GM12891 (cell line): ENCODE data around the gene KPTN.

Source experiments
- POLR2A ChIP-seq: IDR thresholded peaks from 2 replicates; pipeline ENCODE4 v1.6.1; 2011; ENCODE audit warnings: low read depth, low read length, control low read depth
- TAF1 ChIP-seq: IDR thresholded peaks from 2 replicates; pipeline ENCODE4 v1.6.1; 2011; ENCODE audit warnings: low read depth, low read length, control low read depth

- TF ChIP-seq TAF1 (no peak), POLR2A (no peak)
Measured at GRCh38 chr19:47510516-47511127, 26.6 kb upstream of the KPTN start.
